Lung (tissue), 12 donors: ENCODE measurements around the gene FOXA2. TPM values are rescaled to one million over a fixed set of nuclear protein-coding genes. Genes with fewer than 3 reads are reported as not detected.

ENCODE experiments used
- ATAC-seq: fragments of 200-7000 bp; cut with Tn5 transposase; one replicate; pipeline ENCODE4 v1.9.1; 2020; ENCODE audit warnings: moderate number of reproducible peaks; ENCODE audit not compliant: insufficient read depth, low FRiP score
- DNase-seq, 3 donors: peaks; one replicate each; pipeline ENCODE4 v3.0.0-alpha.2; 2013 to 2017
- H3K27ac ChIP-seq, 2 donors: one replicate each; pipeline ENCODE4 v1.5.1; 2013; ENCODE audit warnings: mild to moderate bottlenecking in 2 of 2, moderate library complexity in 2 of 2, control low read depth in 1 of 2, inconsistent platforms in 1 of 2, low read depth in 1 of 2, low read length in 1 of 2
- H3K27me3 ChIP-seq, 3 donors: one replicate each; pipeline ENCODE4 v1.5.1; 2013; ENCODE audit warnings: low read length in 2 of 3; ENCODE audit not compliant: control insufficient read depth in 3 of 3, insufficient read depth in 3 of 3
- H3K36me3 ChIP-seq, 4 donors: one replicate each; pipeline ENCODE4 v1.5.1; 2013; ENCODE audit warnings: low read length in 4 of 4, mild to moderate bottlenecking in 1 of 4, moderate library complexity in 1 of 4; ENCODE audit not compliant: control insufficient read depth in 4 of 4, insufficient read depth in 4 of 4
- H3K4me1 ChIP-seq, 5 donors: one replicate each; pipeline ENCODE4 v1.5.1; 2013; ENCODE audit warnings: low read length in 5 of 5, mild to moderate bottlenecking in 2 of 5, moderate library complexity in 1 of 5; ENCODE audit not compliant: control insufficient read depth in 5 of 5, insufficient read depth in 5 of 5
- H3K4me3 ChIP-seq: one replicate; pipeline ENCODE4 v1.5.1; 2013; ENCODE audit warnings: mild to moderate bottlenecking, control low read depth, moderate library complexity
- H3K9ac ChIP-seq, 2 donors: one replicate each; pipeline ENCODE4 v1.5.1; 2013; ENCODE audit warnings: low read length in 2 of 2, control low read depth in 1 of 2; ENCODE audit not compliant: insufficient read depth in 1 of 2
- H3K9me3 ChIP-seq, 4 donors: one replicate each; pipeline ENCODE4 v1.5.1; 2013; ENCODE audit warnings: low read length in 3 of 4, mild to moderate bottlenecking in 1 of 4, moderate library complexity in 1 of 4; ENCODE audit not compliant: control insufficient read depth in 4 of 4, insufficient read depth in 3 of 4
- CTCF ChIP-seq: IDR thresholded peaks from 2 replicates; pipeline ENCODE4 v1.5.1; 2012; ENCODE audit warnings: mild to moderate bottlenecking; ENCODE audit errors: control extremely low read depth, extremely low read depth
- WGBS, 2 donors: extraction: QIAGEN DNeasy Blood & Tissue Kit; methylation state at CpG; one replicate each; pipeline ENCODE4 v1.1.7; 2013; 5-methylcytosine and 5-hydroxymethylcytosine counted together
- polyA plus RNA-seq, 2 donors: library from polyadenylated mRNA; stranded (reverse); fragments of 200-250 nt; gene quantifications; one replicate each; pipeline ENCODE4 v1.2.1, GENCODE V29; 2013
- total RNA-seq, 2 donors: library from RNA; depleted of rRNA in 1 of 2; stranded (reverse); fragments of >200 nt in 1 of 2; gene quantifications; one replicate each; pipeline ENCODE4 v1.2.1, GENCODE V29; 2014 to 2021
- donor health status: control.
- donor health status: control.
- donor health status: Bipolar disorder and iron deficiency.
- donor health status: healthy.
- donor health status: DM: yes; HTN: yes; CAD: no.

FOXA2 gene
- total and polyA plus RNA-seq, 4 donors = 10.0 to 39.5 (median 17.6) TPM

DNA sequence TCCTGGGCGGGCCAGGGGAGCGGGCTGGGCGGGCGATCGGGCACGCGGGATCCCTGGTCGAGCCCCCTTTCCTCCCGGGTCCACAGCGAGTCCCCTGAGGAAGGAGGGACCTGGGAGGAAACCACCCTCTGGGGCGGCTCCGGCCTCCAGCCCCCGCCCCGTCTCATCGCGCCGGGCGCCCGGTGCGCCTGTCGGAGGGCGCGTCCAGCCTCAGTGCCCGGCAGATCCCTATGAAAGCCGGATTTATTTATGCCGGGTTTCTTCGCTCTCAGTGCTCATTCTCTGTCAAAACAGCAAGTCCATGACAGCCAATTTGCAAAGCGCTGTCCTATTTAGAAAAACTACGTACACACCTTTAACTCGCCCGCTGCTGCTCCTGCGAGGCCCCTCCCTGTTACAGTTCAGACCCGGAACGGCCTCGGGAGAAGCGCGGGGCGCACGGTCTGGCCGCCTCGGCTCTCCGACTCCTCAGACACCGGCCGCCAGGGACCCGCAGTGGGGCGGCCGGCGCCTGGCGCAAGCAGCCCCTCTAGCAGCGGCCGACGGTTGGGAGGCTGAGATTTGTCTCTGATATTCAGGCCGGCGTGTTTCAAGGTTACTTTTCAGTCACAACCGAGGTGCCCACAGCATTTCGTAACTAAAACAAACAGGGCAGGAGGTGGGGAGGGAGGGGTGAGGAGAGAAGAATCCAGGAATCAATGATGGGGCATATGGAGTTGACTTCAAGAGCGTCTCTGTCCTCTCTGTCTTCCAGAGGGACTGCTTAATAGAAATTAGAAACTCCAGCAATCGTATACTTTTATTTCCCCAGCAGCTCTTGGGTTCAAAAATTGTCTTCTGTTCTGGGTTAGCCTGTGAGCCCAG, 782 bp upstream of the FOXA2 start:
- no peak for TF ChIP-seq CTCF
- H3K27me3 ChIP-seq = peaks cover 0 to 79% (median 70%) of the 10 kb centered on the region in 3 donors
- H3K4me3 ChIP-seq = no peak overlapping the region
- ATAC-seq (peak; percentile 27), DNase-seq (peak in 1 of 3 donors; percentile 25)
- H3K4me1 ChIP-seq = peaks cover 0 to 12% (median 3%) of the 10 kb centered on the region in 5 donors
- no peaks in the 10 kb centered on the region for H3K36me3 ChIP-seq
- 4 to 5% methylated on average over 58 of the region's 58 CpGs for WGBS, 2 donors
- peak overlapping the region in 1 of 2 donors; percentile 37 for H3K9ac ChIP-seq
- peak overlapping the region in 1 of 2 donors; percentile 88 for H3K27ac ChIP-seq
- H3K9me3 ChIP-seq = peaks cover 0 to 2% (median 1%) of the 10 kb centered on the region in 4 donors

DNA sequence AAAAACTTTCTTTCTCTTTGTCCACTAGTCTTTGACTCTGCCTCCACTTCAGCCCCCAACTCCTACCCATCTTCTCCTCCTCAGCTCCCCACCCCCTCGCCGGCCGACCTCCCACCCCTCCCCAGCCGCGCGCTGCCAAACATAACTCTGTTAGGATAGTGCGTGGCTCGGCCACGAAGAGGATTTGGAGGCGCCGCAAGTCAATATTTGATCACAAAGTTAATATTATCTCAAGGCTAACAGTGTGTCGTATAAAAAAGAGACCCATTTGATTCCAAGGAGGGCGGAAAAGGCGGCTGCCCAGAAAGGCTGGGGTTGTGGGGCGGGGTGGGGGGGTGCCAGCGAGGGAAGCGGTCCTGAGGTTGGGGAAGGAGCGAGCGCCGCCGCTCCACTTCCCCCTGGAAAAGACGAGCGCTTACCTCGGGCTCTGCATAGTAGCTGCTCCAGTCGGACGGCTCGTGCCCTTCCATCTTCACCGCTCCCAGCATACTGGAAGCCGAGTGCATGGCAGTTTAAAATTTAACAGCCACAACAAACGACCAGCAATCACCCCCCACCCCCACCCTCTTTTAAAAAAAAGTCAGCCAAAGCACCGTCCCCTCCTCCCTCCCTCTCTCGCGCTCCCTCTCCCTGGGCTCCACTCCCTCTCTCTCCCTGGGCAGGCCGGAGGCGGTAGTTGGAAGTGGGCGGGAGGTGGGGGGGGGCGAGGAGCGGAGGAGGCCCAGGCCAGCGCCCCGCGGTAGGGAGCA, 425 bp downstream of the FOXA2 start:
- WGBS, 2 donors = 1 to 2% methylated on average over 40 to 41 of the region's 41 CpGs
- Histone ChIP-seq H3K4me1 (peaks cover 0 to 12% (median 5%) of the 10 kb centered on the region in 5 donors), H3K27me3 (peaks cover 0 to 78% (median 74%) of the 10 kb centered on the region in 3 donors), H3K9ac (peak overlapping the region in 1 of 2 donors; percentile 81), H3K36me3 (no peaks in the 10 kb centered on the region), H3K9me3 (peaks cover 0 to 2% (median 1%) of the 10 kb centered on the region in 4 donors), H3K27ac (peak overlapping the region in 1 of 2 donors; percentile 91), H3K4me3 (peak overlapping the region; percentile 65)
- DNase-seq = peak; percentile 71 to 87 (median 86)
- peak; percentile 59 for ATAC-seq
- TF ChIP-seq CTCF = no peak

DNA sequence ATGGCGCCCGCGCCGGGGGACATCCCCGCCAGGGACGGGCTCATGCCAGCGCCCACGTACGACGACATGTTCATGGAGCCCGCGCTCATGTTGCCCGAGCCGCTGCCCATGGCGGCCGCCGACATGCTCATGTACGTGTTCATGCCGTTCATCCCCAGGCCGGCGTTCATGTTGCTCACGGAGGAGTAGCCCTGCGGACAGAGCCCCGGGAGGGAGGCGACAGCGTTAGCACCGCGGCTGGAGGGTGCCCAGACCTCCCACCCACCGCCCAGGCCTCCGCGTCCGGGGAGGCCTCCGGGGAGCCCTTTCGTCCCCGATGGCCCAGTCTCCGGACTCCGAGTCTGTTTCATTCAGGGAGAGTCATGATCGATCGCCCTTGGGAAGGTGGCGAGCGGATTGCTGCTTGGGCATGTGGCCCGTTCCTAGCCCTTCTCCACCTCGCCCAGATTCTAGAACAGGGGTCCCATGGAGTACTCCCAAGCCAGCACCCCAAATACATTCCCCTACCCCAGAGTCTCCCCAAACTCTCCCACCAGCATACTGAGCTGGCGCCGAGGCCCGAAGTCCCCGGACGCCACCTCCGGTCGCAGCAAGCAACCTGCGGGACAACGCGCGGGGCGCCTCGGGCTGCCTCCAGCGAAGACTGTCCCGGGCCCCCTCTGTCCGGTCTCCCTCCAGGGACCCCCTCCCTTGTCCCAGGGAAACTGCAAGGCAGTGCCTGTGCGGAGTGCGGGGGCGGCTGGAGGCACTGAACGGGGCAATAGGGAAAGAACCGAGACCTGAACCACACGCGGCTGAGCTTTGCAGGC, 1.2 kb downstream of the FOXA2 start:
- Histone ChIP-seq H3K27me3 (peaks cover 0 to 77% (median 73%) of the 10 kb centered on the region in 3 donors), H3K27ac (peak overlapping the region in 1 of 2 donors; percentile 91), H3K4me1 (peaks cover 0 to 12% (median 6%) of the 10 kb centered on the region in 5 donors), H3K4me3 (peak overlapping the region; percentile 65), H3K9ac (peak overlapping the region in 1 of 2 donors; percentile 81), H3K9me3 (peaks cover 0 to 2% (median 1%) of the 10 kb centered on the region in 4 donors), H3K36me3 (no peaks in the 10 kb centered on the region)
- WGBS, 2 donors = 2 to 3% methylated on average over 60 to 66 of the region's 66 CpGs
- DNase-seq = no peak
- no peak for ATAC-seq
- no peak for TF ChIP-seq CTCF
